22Rv1 (cell line): ENCODE results near the gene OR5AP2.

Experiments
- ZFX ChIP-seq: fragments of 450-650 bp; IDR thresholded peaks from 2 replicates; pipeline ENCODE4 v1.6.1; 2017; ENCODE audit warnings: antibody characterized with exemption, borderline replicate concordance
- TF ChIP-seq, protein P1 (sequence below): fragments of 450-650 bp; IDR thresholded peaks from 2 replicates; pipeline ENCODE4 v1.5.1; 2017; ENCODE audit warnings: mild to moderate bottlenecking

DNA sequence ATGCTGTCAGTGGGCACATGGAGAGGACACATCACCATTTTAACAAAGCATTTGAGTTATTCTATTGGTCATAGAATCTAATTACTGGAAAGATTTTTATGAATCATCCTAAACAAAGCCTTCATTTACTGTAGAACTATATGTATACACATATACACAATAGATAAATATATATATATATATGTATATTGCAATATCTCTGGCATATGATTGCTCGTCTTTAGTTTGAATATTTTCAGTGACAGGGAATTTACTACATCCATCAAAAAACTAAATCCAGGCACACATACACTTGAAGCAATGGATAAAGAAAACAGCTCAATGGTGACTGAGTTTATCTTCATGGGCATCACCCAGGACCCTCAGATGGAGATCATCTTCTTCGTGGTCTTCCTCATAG lies 21.1 kb upstream of the OR5AP2 start, which contains the start of gene OR5AR1:
- TF ChIP-seq, protein P1, sequence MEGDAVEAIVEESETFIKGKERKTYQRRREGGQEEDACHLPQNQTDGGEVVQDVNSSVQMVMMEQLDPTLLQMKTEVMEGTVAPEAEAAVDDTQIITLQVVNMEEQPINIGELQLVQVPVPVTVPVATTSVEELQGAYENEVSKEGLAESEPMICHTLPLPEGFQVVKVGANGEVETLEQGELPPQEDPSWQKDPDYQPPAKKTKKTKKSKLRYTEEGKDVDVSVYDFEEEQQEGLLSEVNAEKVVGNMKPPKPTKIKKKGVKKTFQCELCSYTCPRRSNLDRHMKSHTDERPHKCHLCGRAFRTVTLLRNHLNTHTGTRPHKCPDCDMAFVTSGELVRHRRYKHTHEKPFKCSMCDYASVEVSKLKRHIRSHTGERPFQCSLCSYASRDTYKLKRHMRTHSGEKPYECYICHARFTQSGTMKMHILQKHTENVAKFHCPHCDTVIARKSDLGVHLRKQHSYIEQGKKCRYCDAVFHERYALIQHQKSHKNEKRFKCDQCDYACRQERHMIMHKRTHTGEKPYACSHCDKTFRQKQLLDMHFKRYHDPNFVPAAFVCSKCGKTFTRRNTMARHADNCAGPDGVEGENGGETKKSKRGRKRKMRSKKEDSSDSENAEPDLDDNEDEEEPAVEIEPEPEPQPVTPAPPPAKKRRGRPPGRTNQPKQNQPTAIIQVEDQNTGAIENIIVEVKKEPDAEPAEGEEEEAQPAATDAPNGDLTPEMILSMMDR, result no peak
- TF ChIP-seq ZFX, result no peak
